ENCODE results near the gene OOSP2.

The OOSP2 gene

DNA sequence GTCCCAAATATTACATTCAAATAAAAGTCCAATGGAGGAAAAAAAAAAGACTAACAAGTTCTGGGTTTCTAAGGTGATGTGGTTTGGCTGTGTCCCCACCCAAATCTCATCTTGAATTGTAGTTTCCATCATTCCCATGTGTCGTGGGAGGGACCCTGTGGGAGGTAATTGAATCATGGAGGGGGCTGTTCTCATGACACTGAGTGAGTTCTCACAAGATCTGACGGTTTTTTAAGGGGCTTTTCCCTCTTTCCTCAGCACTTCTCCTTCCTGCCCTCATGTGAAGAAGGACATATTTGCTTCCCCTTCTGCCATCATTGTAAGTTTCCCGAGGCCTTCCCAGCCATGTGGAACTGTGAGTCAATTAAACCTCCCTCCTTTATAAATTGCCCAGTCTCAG, 40.3 kb downstream of the OOSP2 start:
- DNase-seq: no peak

DNA sequence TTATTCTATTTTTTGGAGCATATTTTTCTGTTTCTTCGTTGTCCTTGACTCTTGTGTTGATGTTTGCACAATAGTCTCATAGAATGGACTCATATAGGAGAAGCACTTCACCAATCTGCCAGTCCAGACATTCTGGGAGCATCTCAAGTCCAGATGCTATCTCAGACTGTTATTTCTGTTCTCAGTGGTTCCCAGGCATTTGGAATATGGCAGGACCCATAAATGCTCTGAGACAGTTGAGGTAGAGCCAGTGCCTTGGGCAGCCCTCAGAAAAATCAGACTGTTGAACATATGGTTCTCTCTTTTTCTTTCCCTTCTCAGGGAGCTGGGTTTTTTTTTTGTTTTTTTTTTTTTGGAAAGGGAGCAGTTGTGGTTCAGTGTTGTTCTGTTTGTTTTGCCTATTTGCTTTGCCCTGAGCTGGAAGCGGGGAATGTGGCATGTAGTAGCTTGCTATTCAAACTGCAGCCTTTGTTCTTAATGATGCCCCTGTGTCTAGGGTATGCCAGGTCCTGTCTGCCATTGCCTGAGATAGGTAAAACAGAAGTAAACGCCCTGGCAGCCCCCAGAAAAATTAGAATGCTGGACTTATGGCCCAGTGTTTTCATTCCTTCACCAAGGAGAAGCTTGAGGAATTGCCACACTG, 44.5 kb downstream of the OOSP2 start:
- DNase-seq: no peak

DNA sequence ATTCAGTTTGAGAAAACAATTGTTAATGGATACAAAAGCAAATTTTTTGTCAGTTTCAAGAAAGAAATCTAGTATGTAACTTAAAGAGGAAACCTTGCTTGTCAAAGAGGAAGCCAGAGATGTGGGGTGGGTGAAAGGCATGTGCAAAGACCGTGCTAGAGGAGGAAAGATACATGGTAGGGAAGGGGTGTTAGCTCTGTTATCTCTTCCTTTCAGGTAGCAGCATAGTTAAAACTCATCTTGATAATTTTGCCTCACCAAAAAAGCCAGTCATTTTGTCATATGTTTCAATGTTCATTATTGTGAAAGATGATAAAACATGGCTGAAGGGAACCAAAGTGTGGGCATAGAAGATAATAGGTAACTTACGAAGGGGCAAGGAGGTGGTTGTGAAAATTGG, 45.7 kb downstream of the OOSP2 start:
- no peak for DNase-seq

- DNase-seq: no peak
These were observed 47.0 kb downstream of the OOSP2 start for GRCh38 chr11:60087239-60087638.

GRCh38 chr11:60088364-60088763, 48.2 kb downstream of the OOSP2 start, which contains the start of gene MS4A2:
Gene MS4A2 (plus strand): TSS chr11:60088664. CDS start chr11:60088766, 102 bp downstream.
- no peak for DNase-seq

GRCh38 chr11:60095477-60096120, 55.4 kb downstream of the OOSP2 start:
- no peak for DNase-seq

GRCh38 chr11:60097189-60097588, 57.0 kb downstream of the OOSP2 start:
- DNase-seq: no peak
